Caco-2 (cell line): ENCODE measurements around the gene ATXN10. TPM values are rescaled to one million over a fixed set of nuclear protein-coding genes. Genes with fewer than 3 reads are reported as not detected.
"Not testable (repeated sequence)": the region's sequence is repeated elsewhere in the genome, so short reads cannot be mapped to it uniquely, and the experiment has no call there.

Experiments
- BruUV-seq: library from RNA; stranded (reverse); fragments of 400-500 nt; replicated peaks from 2 replicates; lab custom pipeline; 2021; lab: Mats Ljungman, UMichigan
- CTCF ChIA-PET: fragments of 300-600 bp; sonication (Branson Sonifier 250); formaldehyde crosslinking; loops from one replicate; lab custom pipeline; 2022; ENCODE audit warnings: antibody characterized with exemption; lab: Charles Lee
- POLR2A ChIA-PET: fragments of 300-600 bp; sonication (Branson Sonifier 250); formaldehyde crosslinking; loops from one replicate; lab custom pipeline; 2022; ENCODE audit warnings: antibody characterized with exemption; lab: Charles Lee
- DNase-seq, 2 experiments: peaks; one replicate each; pipeline versions ENCODE4 v3.0.0 to v3.0.0-alpha.2; 2020 to 2022
- H3K27me3 ChIP-seq: replicated peaks from 2 replicates; pipeline ENCODE4 v1.6.0; 2011; ENCODE audit warnings: low read length; ENCODE audit not compliant: control insufficient read depth, insufficient read depth
- H3K36me3 ChIP-seq: 2 replicates; pipeline ENCODE4 v1.5.1; 2011; ENCODE audit warnings: low read length; ENCODE audit not compliant: control insufficient read depth, insufficient read depth
- H3K4me1 ChIP-seq: fragments of 250-450 bp; sonication (Bioruptor Pico); 2 replicates; pipeline ENCODE4 v1.5.1; 2020; ENCODE audit warnings: mild to moderate bottlenecking
- H3K4me3 ChIP-seq: 2 replicates; pipeline ENCODE4 v1.5.1; 2011; ENCODE audit warnings: low read depth, mild to moderate bottlenecking, control low read depth, low read length
- H3K9me3 ChIP-seq: fragments of 250-450 bp; sonication (Bioruptor Pico); 2 replicates; pipeline ENCODE4 v1.5.1; 2020; ENCODE audit warnings: mild to moderate bottlenecking, moderate library complexity
- H3K27ac Mint-ChIP-seq: one replicate; pipeline ENCODE4 v1.8.0; 2022; ENCODE audit warnings: mixed read lengths; ENCODE audit not compliant: unreplicated experiment
- H3K27me3 Mint-ChIP-seq: one replicate; pipeline ENCODE4 v1.8.0; 2022; ENCODE audit warnings: mixed read lengths; ENCODE audit not compliant: insufficient read depth, unreplicated experiment
- H3K36me3 Mint-ChIP-seq: one replicate; pipeline ENCODE4 v1.8.0; 2022; ENCODE audit warnings: mild to moderate bottlenecking, mixed read lengths; ENCODE audit not compliant: insufficient read depth, unreplicated experiment
- H3K4me1 Mint-ChIP-seq: one replicate; pipeline ENCODE4 v1.8.0; 2022; ENCODE audit warnings: low read depth, mixed read lengths; ENCODE audit not compliant: unreplicated experiment
- H3K4me3 Mint-ChIP-seq: one replicate; pipeline ENCODE4 v1.8.0; 2022; ENCODE audit warnings: mild to moderate bottlenecking, moderate library complexity, mixed read lengths; ENCODE audit not compliant: unreplicated experiment
- H3K9me3 Mint-ChIP-seq: one replicate; pipeline ENCODE4 v1.8.0; 2022; ENCODE audit warnings: mixed read lengths; ENCODE audit not compliant: unreplicated experiment
- CTCF ChIP-seq, 2 experiments: fragments of 200-600 bp in 1 of 2; IDR thresholded peaks; 1 replicate in 1 of 2; 2 replicates in 1 of 2; pipeline versions ENCODE4 v1.5.1 to v1.8.0; 2011 to 2022; ENCODE audit warnings: antibody characterized with exemption in 1 of 2, control low read depth in 1 of 2, inconsistent platforms in 1 of 2, low read depth in 1 of 2, low read length in 1 of 2, mild to moderate bottlenecking in 1 of 2, moderate library complexity in 1 of 2; ENCODE audit not compliant: insufficient read depth in 1 of 2, severe bottlenecking in 1 of 2, unreplicated experiment in 1 of 2
- intact Hi-C: fragments of 100-400 bp; cut with micrococcal nuclease; formaldehyde crosslinking; loops from one replicate; pipeline ENCODE4 v1.10.0; 2022; ENCODE audit not compliant: unreplicated experiment
- total RNA-seq: library from RNA; stranded (reverse); gene quantifications from 2 replicates; pipeline ENCODE4 v1.2.3, GENCODE V29; 2022

The ATXN10 gene
- total RNA-seq, 1 experiment from 2014 or later, result 155 TPM

GRCh38 chr22:45709060-45709739 lies 37.6 kb downstream of the ATXN10 start:
- no peaks in the 10 kb centered on the region for H3K27me3 ChIP-seq
- H3K27me3 Mint-ChIP-seq, result no peaks in the 10 kb centered on the region
- no peak overlapping the region for H3K4me3 Mint-ChIP-seq
- H3K4me3 ChIP-seq, result no peak overlapping the region
- H3K4me1 ChIP-seq, result no peaks in the 10 kb centered on the region
- BruUV-seq, result no TSS peak
- DNase-seq, result peak in 1 of 2 experiments; percentile 5
- H3K4me1 Mint-ChIP-seq, result peaks cover 10% of the 10 kb centered on the region
- intact Hi-C loops, result no loop called here
- H3K9me3 Mint-ChIP-seq, result no peaks in the 10 kb centered on the region
- H3K36me3 ChIP-seq, result no peaks in the 10 kb centered on the region
- ChIA-PET POLR2A (no interaction called here), CTCF (interaction anchor here (1.0 kb wide), 1 partner anchor 154 kb away, joined by 3 read pairs; no protein-coding TSS in a partner anchor)
- TF ChIP-seq CTCF (IDR thresholded peaks at IDR 0.05; ENCODE audit: insufficient read depth in 1 of 2, low read depth in 1 of 2, low read length in 1 of 2, severe bottlenecking in 1 of 2, unreplicated experiment in 1 of 2), result no peak
- no peak overlapping the region for H3K27ac Mint-ChIP-seq
- peaks cover 36% of the 10 kb centered on the region for H3K36me3 Mint-ChIP-seq
- no peaks in the 10 kb centered on the region for H3K9me3 ChIP-seq

GRCh38 chr22:45709866-45710265 lies 38.2 kb downstream of the ATXN10 start:
- H3K36me3 ChIP-seq, result no peaks in the 10 kb centered on the region
- H3K27me3 Mint-ChIP-seq, result no peaks in the 10 kb centered on the region
- H3K36me3 Mint-ChIP-seq, result peaks cover 29% of the 10 kb centered on the region
- DNase-seq, result no peak
- no peak for TF ChIP-seq CTCF (IDR thresholded peaks at IDR 0.05; ENCODE audit: insufficient read depth in 1 of 2, low read depth in 1 of 2, low read length in 1 of 2, severe bottlenecking in 1 of 2, unreplicated experiment in 1 of 2)
- no peak overlapping the region for H3K4me3 ChIP-seq
- H3K4me1 ChIP-seq, result no peaks in the 10 kb centered on the region
- intact Hi-C loops, result no loop called here
- H3K4me1 Mint-ChIP-seq, result peaks cover 10% of the 10 kb centered on the region
- H3K9me3 ChIP-seq, result no peaks in the 10 kb centered on the region
- no peak overlapping the region for H3K27ac Mint-ChIP-seq
- CTCF ChIA-PET, result no interaction called here
- H3K27me3 ChIP-seq, result no peaks in the 10 kb centered on the region
- BruUV-seq, result no TSS peak
- H3K4me3 Mint-ChIP-seq, result no peak overlapping the region
- no peaks in the 10 kb centered on the region for H3K9me3 Mint-ChIP-seq
- POLR2A ChIA-PET, result no interaction called here

GRCh38 chr22:45710469-45710868 lies 38.8 kb downstream of the ATXN10 start:
- no peak for DNase-seq
- Mint-ChIP-seq H3K9me3 (no peaks in the 10 kb centered on the region), H3K4me1 (peaks cover 10% of the 10 kb centered on the region), H3K36me3 (peaks cover 25% of the 10 kb centered on the region), H3K27ac (no peak overlapping the region), H3K27me3 (no peaks in the 10 kb centered on the region), H3K4me3 (no peak overlapping the region)
- TF ChIP-seq CTCF (IDR thresholded peaks at IDR 0.05; ENCODE audit: insufficient read depth in 1 of 2, low read depth in 1 of 2, low read length in 1 of 2, severe bottlenecking in 1 of 2, unreplicated experiment in 1 of 2), result no peak
- Histone ChIP-seq H3K36me3 (no peaks in the 10 kb centered on the region), H3K27me3 (no peaks in the 10 kb centered on the region), H3K4me3 (no peak overlapping the region), H3K9me3 (no peaks in the 10 kb centered on the region), H3K4me1 (no peaks in the 10 kb centered on the region)
- no TSS peak for BruUV-seq
- CTCF ChIA-PET, result no interaction called here
- intact Hi-C loops, result no loop called here
- POLR2A ChIA-PET, result no interaction called here

GRCh38 chr22:45714390-45714789 lies 42.8 kb downstream of the ATXN10 start:
- POLR2A ChIA-PET, result not testable (repeated sequence)

More at GRCh38 chr22:45714390-45714789, 42.8 kb downstream of the ATXN10 start:
- H3K27me3 ChIP-seq, BruUV-seq, H3K27ac Mint-ChIP-seq, H3K4me3 Mint-ChIP-seq, H3K36me3 ChIP-seq, intact Hi-C loops, DNase-seq, CTCF ChIA-PET, H3K4me3 ChIP-seq, H3K4me1 ChIP-seq, H3K27me3 Mint-ChIP-seq, H3K9me3 Mint-ChIP-seq, H3K9me3 ChIP-seq: not testable (repeated sequence)
- Mint-ChIP-seq H3K4me1 (peaks cover 10% of the 10 kb centered on the region), H3K36me3 (peaks cover 18% of the 10 kb centered on the region)
